Measurements from ENCODE around the gene HIVEP2.

GRCh38 chr6:142927271-142927580 is 17.8 kb downstream of the HIVEP2 start:
- TF ChIP-seq CTCF (IDR thresholded peaks at IDR 0.05): no peak
- TF ChIP-seq POLR2A (IDR thresholded peaks at IDR 0.05): no peak
